Suprapubic skin (tissue), 4 donors: Measurements from ENCODE around the gene CEBPB.

ENCODE experiments used
- CTCF ChIP-seq, 2 donors: fragments of 200-600 bp in 1 of 2; fragments of 450-650 bp in 1 of 2; sonication (generic) in 1 of 2; IDR thresholded peaks; one replicate each; pipeline ENCODE4 v1.5.1; 2016 to 2019; ENCODE audit warnings: antibody characterized with exemption in 2 of 2, mild to moderate bottlenecking in 1 of 2, moderate library complexity in 1 of 2
- EP300 ChIP-seq: sonication (generic); formaldehyde crosslinking; IDR thresholded peaks from one replicate; pipeline ENCODE4 v1.6.1; 2017; ENCODE audit warnings: antibody characterized with exemption
- POLR2A ChIP-seq, 2 donors: fragments of 450-650 bp; IDR thresholded peaks; one replicate each; pipeline ENCODE4 v1.6.1; 2017; ENCODE audit warnings: antibody characterized with exemption in 2 of 2, mild to moderate bottlenecking in 2 of 2, moderate library complexity in 2 of 2
- POLR2AphosphoS5 ChIP-seq, 3 donors: sonication (generic); formaldehyde crosslinking; IDR thresholded peaks; one replicate each; pipeline ENCODE4 v1.6.1; 2017; ENCODE audit warnings: antibody characterized with exemption in 3 of 3

GRCh38 chr20:50224531-50225255 is 34.1 kb downstream of the CEBPB start:
- TF ChIP-seq EP300 (peak; percentile 58), CTCF (IDR thresholded peaks at IDR 0.05) (peak in 1 of 2 donors; percentile 32), POLR2AphosphoS5 (IDR thresholded peaks at IDR 0.05) (peak in 2 of 3 donors; percentile 56 to 76), POLR2A (IDR thresholded peaks at IDR 0.05) (no peak)
